Right atrium auricular region (tissue), 2 donors: ENCODE results near the gene CCDC85C. TPM values are rescaled to one million over a fixed set of nuclear protein-coding genes. Genes with fewer than 3 reads are reported as not detected.

ENCODE experiments used
- DNase-seq: peaks from one replicate; pipeline ENCODE4 v3.0.0-alpha.2; 2019; ENCODE audit warnings: low spot score
- H3K27ac ChIP-seq, 2 donors: fragments of 200-600 bp; sonication (generic); 1 replicate in 1 of 2; 2 replicates in 1 of 2; pipeline ENCODE4 v1.5.1; 2016 to 2019
- H3K27me3 ChIP-seq, 2 donors: fragments of 200-600 bp; sonication (generic); one replicate each; pipeline versions ENCODE4 v1.5.1 to v1.6.0; 2017 to 2019
- H3K36me3 ChIP-seq: fragments of 200-600 bp; sonication (generic); one replicate; pipeline ENCODE4 v1.5.1; 2016
- H3K4me1 ChIP-seq, 2 donors: fragments of 200-600 bp; sonication (generic); one replicate each; pipeline versions ENCODE4 v1.5.1 to v1.6.0; 2017 to 2019
- H3K4me3 ChIP-seq, 2 donors: fragments of 200-600 bp; sonication (generic); 1 replicate in 1 of 2; 2 replicates in 1 of 2; pipeline ENCODE4 v1.5.1; 2017 to 2019; ENCODE audit warnings: mild to moderate bottlenecking in 1 of 2, moderate library complexity in 1 of 2
- H3K9me3 ChIP-seq, 2 donors: fragments of 200-600 bp; sonication (generic); one replicate each; pipeline ENCODE4 v1.5.1; 2019
- total RNA-seq, 2 donors: library from RNA; depleted of rRNA; stranded (reverse); fragments of >200 nt; gene quantifications; one replicate each; pipeline ENCODE4 v1.1.0, GENCODE V29; 2016
- TF ChIP-seq, protein P1 (sequence below), 2 donors: fragments of 200-600 bp; sonication (generic); IDR thresholded peaks; one replicate each; pipeline ENCODE4 v1.5.1; 2019; ENCODE audit warnings: antibody characterized with exemption in 2 of 2

CCDC85C gene
- total RNA-seq, 2 donors from 2014 or later: 17.1 to 17.7 TPM

DNA sequence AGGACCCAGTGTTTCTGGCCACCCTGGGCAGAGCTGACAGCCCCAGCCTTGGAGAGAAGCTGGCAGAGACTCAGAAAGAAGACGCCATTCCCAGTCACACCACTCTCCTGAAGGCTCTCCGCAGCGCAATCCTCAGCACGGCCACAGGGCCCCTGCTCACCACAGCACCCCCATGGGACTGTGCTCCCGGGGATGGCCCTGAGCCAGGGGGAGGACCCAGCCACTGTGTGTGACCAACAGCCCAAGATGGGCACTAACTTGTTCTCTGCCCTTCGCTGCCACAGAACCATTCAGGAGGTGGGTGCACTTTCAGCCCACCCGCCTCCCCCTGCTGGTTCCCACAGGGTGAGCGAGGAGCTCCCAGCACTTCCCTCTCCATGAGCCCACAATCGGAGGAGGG, 65.7 kb downstream of the CCDC85C start:
- H3K36me3 ChIP-seq: no peaks in the 10 kb centered on the region
- H3K4me3 ChIP-seq: no peak overlapping the region
- peaks cover 0 to 72% of the 10 kb centered on the region in 2 donors for H3K4me1 ChIP-seq
- no peaks in the 10 kb centered on the region for H3K9me3 ChIP-seq
- no peak for DNase-seq
- peak overlapping the region in 1 of 2 donors; percentile 8 for H3K27ac ChIP-seq
- H3K27me3 ChIP-seq: no peaks in the 10 kb centered on the region
- TF ChIP-seq, protein P1, sequence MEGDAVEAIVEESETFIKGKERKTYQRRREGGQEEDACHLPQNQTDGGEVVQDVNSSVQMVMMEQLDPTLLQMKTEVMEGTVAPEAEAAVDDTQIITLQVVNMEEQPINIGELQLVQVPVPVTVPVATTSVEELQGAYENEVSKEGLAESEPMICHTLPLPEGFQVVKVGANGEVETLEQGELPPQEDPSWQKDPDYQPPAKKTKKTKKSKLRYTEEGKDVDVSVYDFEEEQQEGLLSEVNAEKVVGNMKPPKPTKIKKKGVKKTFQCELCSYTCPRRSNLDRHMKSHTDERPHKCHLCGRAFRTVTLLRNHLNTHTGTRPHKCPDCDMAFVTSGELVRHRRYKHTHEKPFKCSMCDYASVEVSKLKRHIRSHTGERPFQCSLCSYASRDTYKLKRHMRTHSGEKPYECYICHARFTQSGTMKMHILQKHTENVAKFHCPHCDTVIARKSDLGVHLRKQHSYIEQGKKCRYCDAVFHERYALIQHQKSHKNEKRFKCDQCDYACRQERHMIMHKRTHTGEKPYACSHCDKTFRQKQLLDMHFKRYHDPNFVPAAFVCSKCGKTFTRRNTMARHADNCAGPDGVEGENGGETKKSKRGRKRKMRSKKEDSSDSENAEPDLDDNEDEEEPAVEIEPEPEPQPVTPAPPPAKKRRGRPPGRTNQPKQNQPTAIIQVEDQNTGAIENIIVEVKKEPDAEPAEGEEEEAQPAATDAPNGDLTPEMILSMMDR (IDR thresholded peaks at IDR 0.05): no peak

DNA sequence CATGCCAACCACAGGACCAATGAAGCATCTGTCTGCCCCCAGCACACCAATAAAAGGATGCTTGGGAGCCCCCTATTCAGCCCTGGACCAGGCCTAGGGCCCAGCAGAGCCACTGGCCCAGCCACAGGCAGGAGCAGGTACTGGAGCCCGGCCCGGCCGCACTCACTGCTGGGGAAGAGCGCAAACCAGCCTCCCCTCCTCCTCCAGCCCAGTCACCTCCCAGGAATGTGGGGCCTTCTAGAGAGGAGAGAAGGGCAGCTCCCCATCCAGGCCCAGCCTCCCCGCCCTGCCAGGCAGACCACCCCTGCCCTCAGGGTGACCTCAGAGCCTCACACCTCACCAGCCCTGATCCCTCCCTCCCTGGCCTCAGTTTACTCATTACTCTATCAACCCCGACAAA, 66.6 kb downstream of the CCDC85C start:
- Histone ChIP-seq H3K4me3 (no peak overlapping the region), H3K4me1 (peaks cover 0 to 68% of the 10 kb centered on the region in 2 donors), H3K9me3 (no peaks in the 10 kb centered on the region), H3K27ac (no peak overlapping the region), H3K36me3 (no peaks in the 10 kb centered on the region), H3K27me3 (no peaks in the 10 kb centered on the region)
- TF ChIP-seq, protein P1 (IDR thresholded peaks at IDR 0.05): no peak
- no peak for DNase-seq

DNA sequence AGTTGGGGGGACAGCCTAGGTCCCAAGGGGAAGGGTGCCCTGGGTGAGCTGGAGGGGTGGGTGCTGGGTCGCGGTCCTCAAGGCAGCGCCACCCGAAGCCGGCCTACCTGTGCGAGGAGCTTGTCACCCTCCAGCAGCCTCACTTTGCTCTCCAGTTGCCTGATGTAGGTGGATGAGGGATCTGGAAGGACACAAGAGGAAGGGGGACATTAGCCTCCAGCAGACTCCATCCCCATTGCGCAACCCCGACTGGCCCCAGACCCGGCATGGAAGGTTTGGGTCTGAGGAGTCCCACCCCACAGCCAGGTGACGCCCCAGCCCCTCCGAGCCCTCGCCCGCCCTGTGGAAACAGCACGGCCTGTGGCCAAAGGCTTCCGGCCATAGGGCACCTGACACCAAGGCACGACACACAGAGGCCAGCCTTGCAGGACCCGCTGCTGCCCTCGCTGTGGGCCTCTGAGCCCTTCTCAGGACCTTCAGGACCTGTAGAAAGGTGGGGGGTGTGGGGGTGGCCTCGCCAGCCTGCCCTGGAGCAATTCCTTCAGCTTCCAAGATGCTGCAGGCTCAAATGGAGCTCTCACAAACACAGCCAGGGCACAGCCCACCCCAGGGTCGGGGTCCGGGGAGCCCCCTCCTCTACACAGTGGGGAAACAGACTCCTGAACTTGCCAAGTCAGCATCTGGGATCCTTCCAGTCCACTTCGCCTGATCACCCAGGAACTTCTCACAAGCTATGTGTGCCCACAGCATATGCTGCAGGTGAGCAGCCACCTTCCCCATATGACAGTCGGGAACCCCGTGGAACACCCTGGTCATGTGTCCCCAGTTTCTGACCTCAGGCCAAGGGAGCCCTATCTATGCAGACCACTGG, 67.9 kb downstream of the CCDC85C start:
- H3K4me1 ChIP-seq: peaks cover 0 to 62% of the 10 kb centered on the region in 2 donors
- no peak overlapping the region for H3K27ac ChIP-seq
- TF ChIP-seq, protein P1 (IDR thresholded peaks at IDR 0.05): no peak
- no peak for DNase-seq
- H3K9me3 ChIP-seq: no peaks in the 10 kb centered on the region
- no peaks in the 10 kb centered on the region for H3K36me3 ChIP-seq
- no peaks in the 10 kb centered on the region for H3K27me3 ChIP-seq
- H3K4me3 ChIP-seq: no peak overlapping the region

DNA sequence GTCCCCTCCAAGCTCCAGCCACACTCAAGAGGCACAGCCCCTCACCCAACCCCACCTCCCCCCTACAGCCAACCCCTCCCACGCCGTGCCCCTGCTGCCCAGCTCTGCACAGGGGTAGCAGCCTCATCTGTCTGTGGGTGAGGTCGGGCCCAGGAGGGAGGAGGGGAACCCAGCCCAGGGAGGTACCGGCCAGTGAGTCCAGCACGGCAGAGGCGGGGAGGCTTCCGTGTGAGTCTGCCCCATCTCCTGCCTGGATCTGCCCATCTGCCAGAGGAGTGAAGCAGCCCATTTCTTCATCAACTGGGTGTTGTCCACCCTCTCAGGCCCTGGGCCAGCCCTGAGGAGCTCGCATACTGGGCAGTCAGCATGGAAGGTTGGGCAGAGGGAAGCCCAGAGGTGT, 68.6 kb downstream of the CCDC85C start:
- no peak overlapping the region for H3K4me3 ChIP-seq
- no peaks in the 10 kb centered on the region for H3K9me3 ChIP-seq
- no peaks in the 10 kb centered on the region for H3K36me3 ChIP-seq
- TF ChIP-seq, protein P1 (IDR thresholded peaks at IDR 0.05): no peak
- H3K4me1 ChIP-seq: peaks cover 0 to 58% of the 10 kb centered on the region in 2 donors
- no peak overlapping the region for H3K27ac ChIP-seq
- no peaks in the 10 kb centered on the region for H3K27me3 ChIP-seq
- DNase-seq: no peak

DNA sequence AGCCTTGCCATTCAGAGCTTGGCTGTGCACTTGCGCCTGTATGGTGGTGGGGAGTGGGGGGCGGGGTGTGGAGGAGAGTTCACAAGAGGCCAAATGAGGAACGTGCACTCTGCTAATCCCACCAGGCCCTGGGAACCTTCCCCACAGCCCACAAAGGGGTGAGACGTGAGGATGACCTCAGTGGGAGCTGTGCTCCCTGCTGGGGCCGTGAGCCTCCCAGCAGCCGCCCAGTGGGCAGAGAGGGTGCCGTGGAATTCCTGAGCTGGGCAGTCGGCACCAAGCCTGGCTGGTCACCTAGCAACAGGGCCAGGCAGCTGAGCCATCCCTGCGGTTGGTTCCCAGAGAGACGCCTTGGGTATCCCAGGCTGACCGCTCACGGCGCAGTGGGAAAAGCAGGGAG, 69.1 kb downstream of the CCDC85C start:
- peak overlapping the region in 1 of 2 donors; percentile 4 for H3K27ac ChIP-seq
- H3K4me1 ChIP-seq: peaks cover 0 to 52% of the 10 kb centered on the region in 2 donors
- H3K9me3 ChIP-seq: no peaks in the 10 kb centered on the region
- H3K27me3 ChIP-seq: no peaks in the 10 kb centered on the region
- H3K36me3 ChIP-seq: no peaks in the 10 kb centered on the region
- H3K4me3 ChIP-seq: no peak overlapping the region
- no peak for DNase-seq
- TF ChIP-seq, protein P1 (IDR thresholded peaks at IDR 0.05): no peak
